Testis (tissue), 3 donors: ENCODE data around the gene YPEL2. TPM values are rescaled to one million over a fixed set of nuclear protein-coding genes. Genes with fewer than 3 reads are reported as not detected.
A peak's percentile ranks its signal among the peaks of the same experiment; 100 is the strongest.

Experiments used
- DNase-seq: peaks from one replicate; pipeline ENCODE4 v3.0.0-alpha.2; 2019
- H3K27ac ChIP-seq, 2 donors: fragments of 200-600 bp; sonication (generic); one replicate each; pipeline ENCODE4 v1.5.1; 2019
- H3K27me3 ChIP-seq: fragments of 200-600 bp; sonication (generic); one replicate; pipeline ENCODE4 v1.5.1; 2019
- H3K36me3 ChIP-seq: fragments of 200-600 bp; sonication (generic); one replicate; pipeline ENCODE4 v1.5.1; 2017; ENCODE audit warnings: low read depth; ENCODE audit errors: missing control alignments
- H3K4me1 ChIP-seq: fragments of 200-600 bp; sonication (generic); one replicate; pipeline ENCODE4 v1.5.1; 2019
- H3K4me3 ChIP-seq, 2 donors: fragments of 200-600 bp; sonication (generic); one replicate each; pipeline ENCODE4 v1.5.1; 2017 to 2019
- H3K9me3 ChIP-seq: fragments of 200-600 bp; sonication (generic); one replicate; pipeline ENCODE4 v1.5.1; 2017
- POLR2A ChIP-seq: fragments of 450-650 bp; IDR thresholded peaks from one replicate; pipeline ENCODE4 v1.6.1; 2017; ENCODE audit warnings: antibody characterized with exemption, mild to moderate bottlenecking, moderate library complexity
- WGBS, 2 donors: methylation state at CpG; one replicate each; pipeline ENCODE4 v1.1.5; 2018; 5-methylcytosine and 5-hydroxymethylcytosine counted together
- intact Hi-C: fragments of 100-400 bp; cut with DNase I; formaldehyde crosslinking; loops from one replicate; pipeline ENCODE4 v1.15.1; 2023; ENCODE audit warnings: low total_unique reads
- microRNA-seq, 2 donors: library from miRNA; unstranded; fragments of <30 nt; microRNA quantifications; one replicate each; pipeline ENCODE4, GENCODE V29; 2016; ENCODE audit warnings: borderline number of aligned reads in 2 of 2, borderline replicate concordance in 1 of 2
- polyA plus RNA-seq: library from polyadenylated mRNA; stranded (reverse); fragments of 350-450 nt; fragmentation: Illumina TruSeq; extraction: RNeasy Lipid Tissue Mini Kit (QIAGEN cat#74804); gene quantifications from one replicate; pipeline ENCODE4 v1.2.3, GENCODE V29; 2014; ENCODE audit warnings: low read depth, low replicate concordance; ENCODE audit not compliant: insufficient read depth
- small RNA-seq, 2 donors: library from RNA; depleted of rRNA; stranded (forward); fragments of <200 nt; gene quantifications; one replicate each; pipeline ENCODE3, GENCODE V24; 2016
- total RNA-seq, 2 donors: library from RNA; depleted of rRNA; stranded (reverse); fragments of >200 nt; gene quantifications; one replicate each; pipeline ENCODE4 v1.2.3, GENCODE V29; 2016
- TF ChIP-seq, protein P1 (sequence below), 3 experiments: fragments of 450-650 bp in 2 of 3; fragments of 200-600 bp in 1 of 3; sonication (generic) in 1 of 3; IDR thresholded peaks; one replicate each; pipeline ENCODE4 v1.5.1; 2016 to 2019; ENCODE audit warnings: antibody characterized with exemption in 3 of 3, mild to moderate bottlenecking in 2 of 3, moderate library complexity in 1 of 3

Gene YPEL2
- total and polyA plus RNA-seq, 3 donors from 2014 or later: 20.5 to 48.3 (median 39.8) TPM

DNA sequence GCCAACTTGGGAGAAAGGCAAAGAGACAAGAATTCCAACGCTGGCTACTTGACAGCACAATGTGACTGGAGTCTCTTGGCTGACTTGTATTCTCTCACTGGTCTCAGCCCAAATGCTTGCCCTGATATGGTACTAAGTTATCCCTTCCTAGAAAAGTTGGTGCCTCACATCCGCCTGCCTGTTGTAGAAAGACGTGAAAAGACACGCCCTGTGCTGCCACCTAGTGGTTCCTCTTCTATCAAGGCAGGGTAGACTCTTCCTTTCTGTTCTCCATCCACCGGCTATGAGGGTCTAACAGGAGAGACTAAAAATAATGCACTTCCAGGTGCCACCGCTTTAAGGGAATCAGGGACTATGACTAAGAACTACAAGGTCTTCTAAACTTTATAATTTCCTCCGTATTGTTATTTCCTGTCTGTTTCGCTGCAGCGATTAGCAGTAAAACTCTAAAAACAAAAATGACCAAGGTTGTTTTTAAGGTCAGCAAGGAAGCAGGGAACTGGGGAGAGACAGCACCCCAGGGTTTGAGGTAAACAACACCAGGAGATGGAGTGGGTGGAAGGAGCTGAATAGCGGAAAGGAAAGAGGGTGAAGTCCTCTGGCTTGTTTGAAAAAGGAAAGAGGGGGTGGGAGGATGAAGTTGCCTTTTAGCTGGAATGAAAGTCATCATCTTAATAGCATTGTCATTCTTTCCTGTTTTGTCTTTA, 109.5 kb downstream of the YPEL2 start:
- H3K36me3 ChIP-seq: no peaks in the 10 kb centered on the region
- TF ChIP-seq, protein P1, sequence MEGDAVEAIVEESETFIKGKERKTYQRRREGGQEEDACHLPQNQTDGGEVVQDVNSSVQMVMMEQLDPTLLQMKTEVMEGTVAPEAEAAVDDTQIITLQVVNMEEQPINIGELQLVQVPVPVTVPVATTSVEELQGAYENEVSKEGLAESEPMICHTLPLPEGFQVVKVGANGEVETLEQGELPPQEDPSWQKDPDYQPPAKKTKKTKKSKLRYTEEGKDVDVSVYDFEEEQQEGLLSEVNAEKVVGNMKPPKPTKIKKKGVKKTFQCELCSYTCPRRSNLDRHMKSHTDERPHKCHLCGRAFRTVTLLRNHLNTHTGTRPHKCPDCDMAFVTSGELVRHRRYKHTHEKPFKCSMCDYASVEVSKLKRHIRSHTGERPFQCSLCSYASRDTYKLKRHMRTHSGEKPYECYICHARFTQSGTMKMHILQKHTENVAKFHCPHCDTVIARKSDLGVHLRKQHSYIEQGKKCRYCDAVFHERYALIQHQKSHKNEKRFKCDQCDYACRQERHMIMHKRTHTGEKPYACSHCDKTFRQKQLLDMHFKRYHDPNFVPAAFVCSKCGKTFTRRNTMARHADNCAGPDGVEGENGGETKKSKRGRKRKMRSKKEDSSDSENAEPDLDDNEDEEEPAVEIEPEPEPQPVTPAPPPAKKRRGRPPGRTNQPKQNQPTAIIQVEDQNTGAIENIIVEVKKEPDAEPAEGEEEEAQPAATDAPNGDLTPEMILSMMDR (IDR thresholded peaks at IDR 0.05): peak; percentile 90 to 94 (median 94)
- no peak for TF ChIP-seq POLR2A
- intact Hi-C loops: no loop called here
- no peaks in the 10 kb centered on the region for H3K27me3 ChIP-seq
- H3K4me3 ChIP-seq: no peak overlapping the region
- WGBS, 2 donors: 3 to 11% methylated on average over 10 of the region's 10 CpGs
- peak; percentile 98 for DNase-seq
- peak overlapping the region; percentile 44 to 48 for H3K27ac ChIP-seq
- no peaks in the 10 kb centered on the region for H3K9me3 ChIP-seq
- H3K4me1 ChIP-seq: peaks cover 20% of the 10 kb centered on the region

GRCh38 chr17:59441464-59442096, 110.1 kb downstream of the YPEL2 start:
- intact Hi-C loops: no loop called here
- no peak for TF ChIP-seq POLR2A
- TF ChIP-seq, protein P1 (IDR thresholded peaks at IDR 0.05): no peak
- Histone ChIP-seq H3K27ac (peak overlapping the region; percentile 44 to 48), H3K4me3 (no peak overlapping the region), H3K9me3 (no peaks in the 10 kb centered on the region), H3K4me1 (peaks cover 20% of the 10 kb centered on the region), H3K36me3 (no peaks in the 10 kb centered on the region), H3K27me3 (no peaks in the 10 kb centered on the region)
- 63 to 70% methylated on average over 7 of the region's 7 CpGs for WGBS, 2 donors
- no peak for DNase-seq

GRCh38 chr17:59443106-59443505, 111.7 kb downstream of the YPEL2 start:
- H3K9me3 ChIP-seq: no peaks in the 10 kb centered on the region
- TF ChIP-seq, protein P1 (IDR thresholded peaks at IDR 0.05): no peak
- TF ChIP-seq POLR2A: no peak
- no peak for DNase-seq
- no peaks in the 10 kb centered on the region for H3K36me3 ChIP-seq
- intact Hi-C loops: no loop called here
- H3K27ac ChIP-seq: no peak overlapping the region
- 93 to 97% methylated on average over 3 to 4 of the region's 4 CpGs for WGBS, 2 donors
- H3K27me3 ChIP-seq: no peaks in the 10 kb centered on the region
- peaks cover 20% of the 10 kb centered on the region for H3K4me1 ChIP-seq
- no peak overlapping the region for H3K4me3 ChIP-seq

Small RNA genes lying within 50 kb of the gene (microRNA-seq; reads per million reads assigned to microRNA genes)
- gene MIR4729: 0 to 1.4 reads per million in 2 donors

Small RNA genes lying within 50 kb of the gene (small RNA-seq; reads per million reads assigned to genes)
- 0 reads per million in 2 donors for gene MIR4729

Other genes with a start within 250 kb of the YPEL2 start
- 100 to 1,000 TPM in 1 of 2 donors, 10 to 100 TPM in 1; 98.5 to 119 TPM for gene TRIM37, start 224.8 kb upstream of the YPEL2 start, total RNA-seq
- 149 TPM for gene TRIM37, start 224.8 kb upstream of the YPEL2 start, polyA plus RNA-seq
- gene SKA2, start 176.5 kb upstream of the YPEL2 start, total RNA-seq: 10 to 100 TPM; 46.6 to 51.2 TPM
- 28.2 TPM for gene SKA2, start 176.5 kb upstream of the YPEL2 start, polyA plus RNA-seq
- gene PRR11, start 175.9 kb upstream of the YPEL2 start, total RNA-seq: 1 to 10 TPM; 5.3 to 6.9 TPM
- 3.9 TPM for gene PRR11, start 175.9 kb upstream of the YPEL2 start, polyA plus RNA-seq
- gene SMG8, start 121.6 kb upstream of the YPEL2 start, total RNA-seq: 10 to 100 TPM; 12.4 to 17.2 TPM
- 18.0 TPM for gene SMG8, start 121.6 kb upstream of the YPEL2 start, polyA plus RNA-seq
- gene GDPD1, start 111.1 kb upstream of the YPEL2 start, total RNA-seq: 10 to 100 TPM in 1 of 2 donors, 1 to 10 TPM in 1; 9.6 to 11.7 TPM
- gene GDPD1, start 111.1 kb upstream of the YPEL2 start, polyA plus RNA-seq: 27.7 TPM
- gene DHX40, start 234.0 kb downstream of the YPEL2 start, total RNA-seq: 10 to 100 TPM; 60.8 to 71.9 TPM
- gene DHX40, start 234.0 kb downstream of the YPEL2 start, polyA plus RNA-seq: 53.2 TPM